Activated CD4-positive, CD25-positive, alpha-beta regulatory T cell treated with anti-CD3 and anti-CD28 coated beads, Interleukin-2, amount 50 U/mL, for 24 hours (primary cell): ENCODE data around the gene MRGPRG.

ENCODE experiments used
- ATAC-seq, 2 donors: fragments of 150-1000 bp; cut with Tn5 transposase; one replicate each; pipeline ENCODE4 v1.10.0; 2021; ENCODE audit warnings: mild to moderate bottlenecking in 1 of 2, moderate library complexity in 1 of 2

MRGPRG gene

DNA sequence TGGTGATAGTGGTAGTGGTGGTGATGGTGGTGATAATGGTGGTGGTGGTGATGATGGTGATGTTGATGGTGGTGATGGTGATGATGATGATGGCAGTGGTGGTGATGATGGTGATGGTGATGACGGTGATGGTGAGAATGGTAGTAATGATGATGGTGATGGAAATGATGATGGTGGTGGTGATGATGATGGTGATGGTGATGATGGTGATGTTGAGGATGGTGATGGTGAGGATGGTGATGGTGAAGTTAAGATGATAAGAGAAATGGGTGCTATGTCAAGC lies 11.8 kb downstream of the MRGPRG start:
- no peak for ATAC-seq

- no peak for ATAC-seq
These were observed 12.3 kb downstream of the MRGPRG start for GRCh38 chr11:3206156-3206921.

DNA sequence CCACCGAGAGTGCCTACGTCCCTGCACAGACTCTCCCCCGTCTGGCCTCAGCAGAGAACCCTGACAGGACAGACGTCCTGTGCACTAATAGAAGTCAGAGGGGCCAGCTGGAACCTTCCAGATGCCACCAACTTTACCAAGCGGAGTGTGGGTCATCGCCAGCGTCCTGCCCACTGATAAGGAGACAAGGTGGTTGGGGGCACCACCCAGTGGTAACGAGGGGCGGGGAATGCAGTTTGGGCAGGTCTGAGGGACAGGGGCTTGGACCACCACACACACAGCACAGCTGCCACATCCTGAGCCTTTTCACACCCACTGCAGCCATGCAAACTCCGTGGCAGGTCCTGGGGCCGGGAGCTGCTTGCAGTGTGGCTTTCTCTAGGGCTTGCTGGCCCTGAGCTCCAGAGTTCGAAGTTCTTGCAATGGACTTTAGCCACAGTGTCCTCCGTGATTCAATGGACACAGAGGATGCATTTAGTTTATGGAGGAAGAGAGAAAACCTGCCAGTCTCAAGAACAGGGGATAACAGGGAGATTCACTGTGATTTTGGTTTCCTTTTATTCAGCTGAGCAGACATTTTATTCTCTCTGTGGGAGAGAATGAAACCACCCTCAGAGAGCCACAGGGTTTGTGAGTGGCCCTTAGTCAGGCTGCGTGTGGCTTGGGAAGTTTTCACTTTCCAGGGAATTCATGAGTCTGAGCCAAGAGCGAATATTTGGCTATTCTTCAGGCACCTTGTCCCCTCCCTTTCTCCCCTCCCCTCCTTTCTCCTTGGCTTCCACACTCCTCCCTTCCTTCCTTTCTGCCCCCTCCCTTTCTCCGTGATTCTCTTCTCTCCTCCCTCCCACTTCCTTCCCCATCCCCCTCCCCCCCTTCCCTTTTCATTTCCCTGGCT lies 13.1 kb downstream of the MRGPRG start:
- no peak for ATAC-seq

GRCh38 chr11:3204141-3205015 lies 14.2 kb downstream of the MRGPRG start:
- no peak for ATAC-seq

DNA sequence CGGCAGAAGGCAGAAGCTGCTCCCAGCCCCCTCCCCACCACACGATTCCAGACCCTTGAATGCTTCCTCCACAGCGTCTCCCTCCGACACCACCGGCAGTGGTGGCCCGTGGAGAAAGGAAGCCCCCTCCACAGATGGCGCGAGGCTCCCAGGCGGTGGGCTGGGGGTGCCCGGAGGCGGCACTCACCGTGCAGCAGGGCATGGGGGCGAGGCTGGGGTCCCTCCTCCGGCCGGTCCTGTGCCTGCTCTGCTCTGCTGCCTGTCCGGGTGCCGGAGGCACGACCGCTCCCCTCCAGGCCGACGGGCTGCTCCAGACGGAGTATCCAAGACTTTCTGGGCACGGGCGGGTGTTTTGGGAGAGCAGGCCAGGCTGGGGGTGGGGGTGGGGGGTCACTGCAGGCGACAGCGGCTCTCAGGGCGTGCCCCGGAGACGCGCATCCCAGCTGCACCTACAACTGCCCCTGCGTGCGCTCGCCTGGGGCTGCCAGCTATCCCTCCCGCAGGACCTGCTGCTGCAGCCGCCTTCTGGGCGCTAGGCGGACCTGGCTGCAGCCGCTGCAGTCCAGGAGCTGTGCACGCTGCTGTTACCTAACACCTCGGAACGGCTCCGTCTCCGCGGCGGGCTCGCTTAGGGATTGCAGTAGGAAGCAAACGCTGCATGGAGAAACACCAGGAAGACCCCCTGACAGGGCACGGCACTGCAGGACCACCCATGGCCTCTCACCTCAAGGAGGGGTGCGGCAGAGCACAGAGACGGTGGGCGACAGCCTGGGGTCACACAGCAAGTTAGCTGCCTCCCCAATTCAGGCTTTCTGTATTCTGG lies 15.2 kb downstream of the MRGPRG start:
- ATAC-seq: no peak

- no peak for ATAC-seq
These were observed 15.9 kb downstream of the MRGPRG start for GRCh38 chr11:3202759-3203158.

DNA sequence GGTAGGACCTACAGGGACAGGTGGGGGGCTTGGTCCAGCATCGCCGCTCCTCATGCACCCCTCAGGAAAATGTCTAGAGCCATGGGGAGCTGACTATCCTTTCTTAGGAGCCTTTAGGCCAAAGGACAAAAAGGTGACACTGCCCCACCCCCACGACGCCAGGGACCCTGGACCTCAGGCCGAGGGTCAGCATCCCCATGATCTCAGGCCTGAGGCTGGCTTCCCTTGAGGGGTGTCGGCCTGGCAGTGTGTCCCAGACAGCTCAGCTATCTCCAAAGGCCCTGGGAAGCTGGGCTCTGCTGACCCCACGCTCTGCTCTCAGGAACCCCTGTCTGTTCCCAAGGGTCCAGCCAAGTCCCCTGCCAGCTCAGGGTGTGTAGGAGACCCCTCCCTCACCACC lies 16.3 kb downstream of the MRGPRG start:
- ATAC-seq: no peak

DNA sequence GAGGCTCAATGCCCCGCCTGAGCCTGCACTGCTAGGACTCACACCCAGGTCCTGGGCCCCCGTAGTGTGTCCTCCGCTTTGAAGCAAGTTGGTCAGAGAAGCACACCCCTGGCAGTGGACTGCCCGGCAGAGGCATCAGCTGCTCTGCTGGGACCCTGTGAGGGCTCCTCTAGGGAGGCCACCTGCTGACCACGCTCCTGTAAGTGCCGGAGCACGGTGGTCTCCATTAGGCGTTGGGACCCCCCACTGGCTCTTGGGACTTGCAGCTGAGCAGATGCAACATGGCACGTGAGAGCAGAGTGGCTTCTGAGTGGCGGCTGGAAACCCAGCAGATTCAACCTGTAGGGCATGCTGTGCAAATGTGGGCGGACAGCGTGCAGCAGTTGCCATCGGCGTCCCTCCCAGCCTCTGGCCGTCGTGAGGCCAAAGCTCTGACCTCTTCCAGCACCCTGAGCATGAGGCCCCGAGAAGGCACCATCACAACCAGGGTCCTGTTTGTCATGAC lies 16.9 kb downstream of the MRGPRG start:
- ATAC-seq: no peak

DNA sequence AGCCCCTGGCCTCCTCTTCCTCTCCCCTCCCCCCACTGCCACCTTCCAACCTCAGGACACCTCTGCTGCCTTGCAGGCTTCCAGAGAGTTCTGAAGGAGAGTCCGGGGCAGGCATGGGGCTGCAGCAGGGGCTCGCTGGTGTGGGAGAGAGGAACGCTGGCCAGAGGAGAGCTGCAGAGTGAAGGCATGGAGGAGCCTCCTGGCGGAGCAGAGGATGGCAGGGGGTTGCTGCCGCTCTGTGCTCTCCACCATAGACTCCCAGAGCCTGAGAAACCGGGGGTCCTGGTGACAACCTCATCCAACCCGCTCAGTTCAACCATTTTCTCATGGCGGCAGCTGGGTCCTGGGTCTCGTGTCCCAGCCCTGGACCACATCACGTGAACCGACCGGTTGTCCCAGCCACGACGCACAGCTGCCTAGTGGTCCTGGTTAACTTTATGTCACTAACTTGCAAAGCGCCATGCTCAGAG lies 17.5 kb downstream of the MRGPRG start:
- ATAC-seq: no peak

GRCh38 chr11:3200388-3201111 lies 18.1 kb downstream of the MRGPRG start:
- ATAC-seq: no peak

DNA sequence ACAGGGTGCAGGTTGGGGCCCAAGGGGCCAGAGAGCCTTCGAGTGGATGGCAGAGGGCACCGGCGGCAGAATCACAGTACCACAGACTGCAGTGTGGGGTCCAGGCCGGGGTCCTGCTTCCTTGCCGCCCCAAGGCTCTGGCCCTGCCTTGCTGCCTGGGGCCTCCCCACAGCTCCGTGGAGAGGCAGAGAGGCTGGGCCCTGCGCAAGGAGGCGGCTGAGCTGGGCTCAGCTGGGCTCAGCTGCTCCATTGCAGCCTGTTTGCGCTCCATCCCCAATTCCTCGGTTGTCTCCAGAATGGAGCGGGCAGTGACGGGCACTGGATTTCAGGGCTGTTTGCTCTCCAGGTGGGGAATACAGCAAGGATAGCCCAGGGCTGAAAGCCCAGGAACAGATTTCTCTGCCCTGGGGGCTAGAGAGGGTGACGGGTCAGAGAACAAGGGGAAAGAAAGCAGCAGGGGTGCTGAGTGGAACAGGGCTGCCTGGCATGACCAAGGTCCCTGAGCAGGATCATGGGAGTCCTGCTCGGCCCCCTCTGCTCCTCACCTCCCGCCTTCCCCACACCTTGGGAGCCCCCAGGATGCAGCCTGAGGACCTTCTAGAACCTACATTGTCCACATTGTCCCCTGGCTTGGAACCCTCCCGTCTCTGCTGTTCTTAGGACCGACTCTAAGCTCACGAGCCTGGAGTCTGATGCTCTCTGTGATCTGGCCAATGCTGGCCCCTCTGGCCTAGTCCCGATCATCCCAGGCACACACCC lies 18.9 kb downstream of the MRGPRG start:
- ATAC-seq: no peak

DNA sequence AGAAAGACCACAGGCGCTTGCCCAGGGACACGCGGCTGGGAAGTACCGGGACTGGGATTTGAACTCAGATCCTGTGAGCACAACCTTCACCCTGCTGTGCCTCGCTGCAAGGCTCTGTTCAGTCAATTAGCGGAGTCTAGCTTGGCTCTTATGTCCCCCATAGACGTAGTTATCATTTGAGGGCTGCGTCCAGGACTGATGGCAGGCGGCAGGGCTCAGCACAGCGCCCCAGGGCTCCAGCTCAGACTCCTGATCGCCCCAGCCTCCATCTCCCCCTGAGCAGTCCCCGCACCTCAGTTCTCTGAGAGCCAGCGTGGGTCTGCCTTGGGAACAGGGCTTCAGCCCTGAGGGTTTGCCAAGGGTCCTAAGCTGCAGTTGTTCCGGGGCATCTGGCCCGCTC lies 19.8 kb downstream of the MRGPRG start:
- ATAC-seq: no peak

DNA sequence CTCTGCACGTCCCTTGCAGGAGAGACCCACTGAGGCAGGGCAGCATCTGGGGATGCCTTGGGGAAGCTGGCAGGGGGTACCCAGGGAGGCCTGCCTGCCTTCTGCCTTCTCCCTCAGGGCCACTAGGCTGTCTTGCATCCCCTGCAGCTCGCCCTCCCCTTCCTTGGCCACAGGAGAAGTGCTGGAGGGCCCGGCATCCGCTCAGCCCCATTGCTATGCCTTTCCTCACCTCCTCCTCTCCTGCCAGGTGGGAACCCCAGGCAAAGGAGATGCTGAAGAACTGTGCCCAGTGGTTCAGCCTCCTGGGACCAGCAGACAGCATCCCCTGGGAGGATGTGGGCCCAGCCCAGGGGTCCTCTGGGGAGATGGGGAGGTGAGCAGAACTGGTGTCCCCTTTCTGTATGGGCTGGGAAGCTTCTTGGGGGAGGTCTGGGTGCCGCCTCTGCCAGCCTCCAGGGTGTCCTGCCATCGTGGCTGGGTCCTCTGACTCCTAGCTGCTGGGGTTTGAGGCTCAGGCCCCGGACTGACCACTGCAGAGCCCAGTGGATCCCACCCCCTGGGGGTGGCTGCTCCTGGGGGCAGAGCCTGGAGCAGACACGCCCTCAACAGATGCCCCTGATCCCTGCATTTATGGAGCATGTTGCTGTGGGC lies 20.6 kb downstream of the MRGPRG start:
- ATAC-seq: no peak

DNA sequence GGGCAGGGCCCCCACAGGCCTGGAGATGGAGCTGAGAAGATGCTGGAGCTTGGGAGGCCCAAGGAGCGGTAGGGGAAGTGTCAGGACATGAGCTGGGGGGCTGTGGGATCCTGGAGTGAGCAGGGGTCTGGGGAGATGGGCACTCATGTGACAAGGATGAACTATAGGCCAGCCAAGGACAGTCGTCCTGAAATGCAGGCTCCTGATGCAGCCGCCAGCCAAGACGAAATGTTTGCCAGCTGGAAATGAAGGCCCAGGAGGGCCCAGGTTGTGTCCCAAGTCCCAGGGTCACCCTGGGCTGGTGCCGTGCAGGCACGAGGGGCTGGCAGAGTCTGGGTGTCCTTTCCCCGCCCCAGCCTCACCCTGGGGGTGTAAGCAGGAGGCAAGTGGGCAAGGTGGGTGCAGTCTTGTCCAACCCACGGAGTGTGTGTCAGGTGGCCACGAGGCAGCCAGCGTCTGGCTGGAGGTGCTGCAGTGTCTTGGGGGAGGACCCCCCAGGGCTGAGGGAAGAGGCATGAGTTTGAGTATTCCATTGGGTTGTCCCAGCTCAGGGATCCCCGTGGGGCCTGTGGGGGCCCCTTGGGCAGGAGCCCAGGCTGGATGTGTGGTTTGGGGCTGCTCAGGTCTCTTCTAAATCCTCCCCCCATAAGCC lies 21.4 kb downstream of the MRGPRG start:
- no peak for ATAC-seq

DNA sequence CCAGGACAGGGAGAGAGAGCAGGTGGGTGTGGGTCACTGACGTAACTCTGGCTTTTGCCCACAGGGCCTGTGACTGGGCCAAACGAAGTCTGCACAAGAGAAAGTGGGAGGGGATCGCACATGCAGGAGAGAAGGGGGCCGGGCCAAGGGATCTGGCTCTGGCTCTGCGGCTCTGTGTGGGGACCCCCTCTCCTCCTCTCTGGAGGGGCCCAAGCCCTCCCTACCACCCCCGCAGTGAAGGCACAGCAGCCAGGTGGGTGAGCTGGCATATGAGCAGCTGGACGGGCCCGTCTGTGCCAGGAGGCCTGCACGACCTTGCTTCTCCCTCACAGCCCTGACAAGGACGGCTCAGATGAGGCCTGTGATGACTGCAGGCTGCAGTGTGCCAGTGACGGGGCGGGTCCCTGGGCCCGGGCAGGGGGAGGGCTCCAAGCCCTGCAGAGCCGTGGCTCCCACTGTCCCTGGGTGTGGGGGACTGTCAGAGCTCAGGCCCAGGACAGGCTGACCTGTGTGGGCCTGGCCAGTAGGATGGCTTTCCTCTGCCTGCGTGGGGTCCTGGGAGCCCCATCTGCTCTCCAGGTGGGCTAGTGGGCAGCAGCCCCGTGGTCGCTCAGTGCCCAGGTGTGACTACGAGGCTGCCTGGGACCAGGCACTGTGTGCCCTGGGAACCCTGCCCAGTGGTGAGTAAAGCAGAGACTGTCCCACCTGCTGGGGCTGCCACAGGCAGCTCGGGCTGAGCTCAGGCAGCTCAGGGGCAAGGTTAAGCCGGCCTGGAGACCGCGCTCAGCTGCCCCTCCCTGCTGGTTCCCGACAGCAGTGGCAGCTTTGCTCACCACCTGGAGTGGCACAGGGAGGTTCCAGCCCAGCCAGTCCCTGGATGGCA lies 22.2 kb downstream of the MRGPRG start:
- no peak for ATAC-seq

DNA sequence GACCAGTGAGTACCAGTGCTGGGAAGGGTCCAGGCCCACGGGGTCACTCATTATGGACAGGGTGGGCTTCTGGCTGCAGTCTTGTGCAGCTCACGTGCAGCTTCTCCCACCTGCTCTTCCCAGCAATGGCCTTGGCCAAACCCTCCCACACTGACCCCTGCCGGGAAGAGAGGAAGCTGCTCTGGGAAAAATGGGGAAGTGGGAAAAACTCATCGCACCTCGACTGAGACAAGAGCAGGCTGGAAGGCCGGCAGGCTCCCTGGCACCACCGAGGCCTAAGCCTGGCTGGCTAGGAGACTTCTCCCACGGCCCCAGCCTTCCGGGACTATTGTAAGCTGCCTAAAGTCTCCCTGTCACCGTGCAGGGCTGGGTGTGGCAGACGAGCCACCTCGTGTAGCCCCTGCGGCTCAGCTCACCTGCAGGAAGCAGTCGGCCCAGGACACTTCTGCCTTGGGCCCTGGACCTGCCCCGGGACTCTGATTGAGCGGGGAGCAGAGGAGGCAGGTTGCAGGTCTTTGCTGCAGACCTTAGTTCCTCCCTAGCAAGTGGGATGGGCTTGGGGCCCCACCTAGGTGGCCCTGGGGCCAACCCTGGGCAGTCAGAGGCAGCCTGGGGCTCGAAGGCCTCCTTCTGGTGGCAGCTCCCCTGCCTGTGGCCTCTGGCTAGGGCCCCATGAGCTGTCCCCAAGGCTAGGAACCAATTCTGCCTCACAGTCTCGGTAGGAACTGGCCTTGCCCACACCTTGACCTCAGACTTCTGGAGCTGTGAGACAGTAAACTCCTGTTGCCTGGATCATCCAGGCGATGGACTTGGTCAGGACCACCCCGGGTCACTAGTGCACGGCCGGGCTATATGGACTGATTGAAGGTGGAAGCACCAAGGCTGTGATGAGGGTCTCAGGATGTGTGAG lies 23.1 kb downstream of the MRGPRG start:
- ATAC-seq: no peak
